ENCODE results near the gene ARHGAP10.
"Not testable (repeated sequence)": the region's sequence is repeated elsewhere in the genome, so short reads cannot be mapped to it uniquely, and the experiment has no call there.

The ARHGAP10 gene

DNA sequence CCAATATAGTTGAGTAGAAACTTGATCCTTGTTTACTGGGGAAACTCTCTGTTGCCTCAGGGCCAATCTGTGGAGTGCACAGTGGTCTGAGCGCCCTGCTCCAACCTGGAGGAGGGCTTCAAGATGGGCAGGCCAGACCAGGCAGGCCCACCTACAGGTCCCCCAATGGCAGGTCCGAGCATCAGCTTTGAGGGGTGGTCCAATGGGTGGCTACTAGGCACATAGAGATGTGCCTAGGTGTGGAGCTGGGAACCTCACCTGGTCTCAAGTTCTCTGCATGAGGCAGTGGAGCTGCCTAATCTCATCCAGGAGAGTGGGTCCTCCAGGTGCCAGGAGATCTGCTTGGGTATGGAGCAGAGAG lies 252.9 kb downstream of the ARHGAP10 start:
- no peak for DNase-seq (ENCODE audit: low read depth, low spot score)

DNA sequence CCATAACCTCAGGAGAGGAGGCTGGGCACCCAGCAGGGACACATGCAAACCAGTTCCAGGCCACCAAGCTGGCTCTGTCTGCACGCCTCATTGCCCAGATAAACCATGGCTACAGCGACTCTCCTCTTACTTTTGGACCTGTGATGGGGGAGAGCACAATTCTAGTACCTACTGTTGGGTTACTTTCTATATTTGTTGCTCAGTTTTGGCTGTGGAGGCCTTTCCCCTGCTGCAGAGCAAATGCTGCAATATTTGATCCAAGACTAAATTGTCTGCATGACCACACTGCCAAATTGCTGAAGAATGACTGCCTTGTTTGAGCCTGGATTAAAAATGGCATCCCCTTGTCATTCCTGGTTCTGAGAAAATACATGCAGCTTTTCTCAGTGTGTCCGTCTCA lies 253.5 kb downstream of the ARHGAP10 start:
- DNase-seq (ENCODE audit: low read depth, low spot score): no peak

DNA sequence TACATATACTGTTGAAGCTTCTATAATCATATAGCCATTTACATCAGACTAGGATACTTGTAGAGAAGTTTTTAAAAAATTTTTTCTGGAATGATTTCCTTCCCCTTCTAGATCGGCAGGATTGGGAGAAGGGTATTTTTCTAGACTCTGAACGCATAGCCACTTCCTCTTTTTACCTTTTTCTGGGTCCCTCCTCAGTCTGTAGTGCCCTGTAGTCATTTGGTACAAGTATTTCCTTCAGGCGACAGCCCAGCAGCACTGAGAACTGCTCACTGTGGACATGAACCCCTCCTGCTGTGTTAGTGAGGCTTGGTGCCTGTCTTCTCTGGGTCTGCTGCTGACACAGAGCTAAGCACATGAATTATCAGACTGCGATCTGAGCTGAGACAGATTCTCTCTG lies 255.4 kb downstream of the ARHGAP10 start:
- DNase-seq (ENCODE audit: low read depth, low spot score): no peak

DNA sequence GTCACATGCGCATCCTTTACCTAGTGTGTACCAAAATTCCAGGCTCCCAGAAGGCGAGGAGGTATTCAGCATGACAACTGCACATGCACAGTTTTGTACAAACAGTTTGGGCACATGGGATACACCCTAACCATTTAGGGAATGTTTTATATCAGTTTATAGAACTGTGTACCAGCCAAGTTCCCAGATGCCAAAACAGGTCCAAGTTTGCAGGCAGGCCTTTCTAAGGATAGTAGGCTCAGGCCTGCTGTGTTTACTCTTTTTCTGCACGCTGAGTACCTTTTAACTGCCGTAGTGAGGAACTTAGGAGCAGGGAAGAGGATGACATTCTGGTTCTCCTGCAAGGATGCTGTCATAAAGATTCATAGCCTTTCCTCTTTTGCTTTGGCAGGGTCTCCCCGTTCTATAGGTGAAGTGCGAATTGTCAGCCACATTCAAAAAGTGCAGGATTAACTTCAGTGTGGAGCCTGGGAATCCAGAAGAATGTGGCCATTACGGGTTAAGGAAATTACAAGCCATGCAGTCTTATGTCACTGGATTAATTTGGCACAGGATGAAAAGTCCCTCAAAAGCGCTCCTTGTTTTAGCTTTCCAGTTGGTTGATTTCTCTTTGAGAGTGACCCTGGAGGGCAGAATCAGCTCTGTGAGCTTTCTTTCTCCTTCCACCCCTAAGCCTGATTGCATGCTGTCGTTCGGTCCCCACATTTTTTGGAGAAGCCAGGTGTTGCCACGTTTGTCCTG lies 259.8 kb downstream of the ARHGAP10 start:
- no peak for DNase-seq (ENCODE audit: low read depth, low spot score)

DNA sequence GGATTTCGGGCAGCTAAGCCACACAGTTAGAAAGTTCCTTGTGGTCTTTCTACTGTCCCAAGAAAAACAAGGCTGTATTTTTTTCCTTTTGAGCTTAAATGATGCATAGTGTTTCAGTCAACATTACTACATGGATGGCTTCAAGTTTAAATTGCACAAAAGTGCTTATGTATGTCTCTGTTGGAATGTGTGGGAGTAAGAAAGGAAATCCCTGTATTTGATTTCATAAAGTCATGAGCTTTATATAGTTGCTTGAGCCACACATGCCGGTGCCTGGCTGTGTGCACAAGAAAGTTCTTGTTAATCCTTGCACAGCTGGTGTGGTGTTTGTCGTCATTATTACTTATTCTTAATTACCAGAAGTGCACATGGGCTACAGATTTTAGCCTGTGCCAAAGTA lies 262.2 kb downstream of the ARHGAP10 start:
- no peak for DNase-seq (ENCODE audit: low read depth, low spot score)

DNA sequence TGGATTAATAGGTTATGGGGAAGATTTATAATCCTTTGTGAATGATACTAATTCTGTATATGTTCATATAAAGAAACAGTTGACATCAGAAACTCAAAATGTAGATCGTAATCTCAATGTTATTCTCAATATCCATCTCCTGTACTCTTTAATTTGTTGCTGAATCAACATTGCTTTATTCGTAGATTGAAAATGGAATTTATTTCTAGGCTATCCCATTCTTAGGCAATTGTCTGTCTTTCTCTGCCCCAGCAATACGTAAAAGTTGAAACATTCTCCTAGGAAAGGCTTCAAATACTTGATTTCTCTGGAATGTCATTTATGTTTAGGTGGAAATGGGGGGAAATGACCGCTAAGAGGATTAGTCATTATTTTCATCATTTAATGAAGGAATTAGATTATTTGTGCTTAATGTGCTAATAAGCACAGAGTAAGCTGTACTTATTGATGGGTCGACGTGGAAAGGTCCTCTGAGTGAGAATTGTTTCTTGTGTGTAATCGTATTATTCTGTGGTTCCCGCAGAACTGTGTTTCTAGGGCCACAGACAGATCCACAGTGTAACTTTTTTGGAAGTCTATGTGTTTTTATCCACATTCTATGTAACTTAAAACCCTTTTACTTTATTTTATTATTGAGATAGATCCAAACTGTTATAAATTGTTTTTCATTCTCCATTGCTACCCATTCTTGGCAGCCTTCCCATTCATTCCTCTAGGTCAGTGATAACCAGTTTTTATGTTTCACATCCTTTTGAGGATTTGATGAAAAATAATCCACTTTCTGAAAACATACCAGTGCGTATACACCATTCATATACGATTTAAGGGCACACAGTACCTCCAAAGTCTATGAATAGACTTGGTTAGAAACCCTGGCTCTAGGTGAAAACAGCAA lies 262.9 kb downstream of the ARHGAP10 start:
- no peak for DNase-seq (ENCODE audit: low read depth, low spot score)

DNA sequence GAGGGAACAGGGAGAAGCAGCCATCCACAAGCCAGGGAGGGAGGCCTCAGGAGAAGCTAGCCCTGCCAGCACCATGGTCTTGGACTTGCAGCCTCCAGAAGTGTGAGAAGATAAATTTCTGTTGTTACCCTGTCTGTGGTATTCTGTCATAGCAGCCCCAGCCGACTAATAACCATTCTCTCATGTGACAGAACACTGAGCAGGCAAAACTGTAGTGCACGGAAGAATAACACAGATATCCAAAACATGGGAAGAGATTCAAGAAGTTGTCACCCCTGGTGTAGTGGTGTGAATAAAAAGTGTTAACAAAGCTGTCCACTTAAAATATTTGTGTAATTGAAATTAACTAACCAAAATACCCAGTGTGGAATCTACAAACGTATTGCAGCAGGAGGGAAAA lies 265.0 kb downstream of the ARHGAP10 start:
- no peak for DNase-seq (ENCODE audit: low read depth, low spot score)

DNA sequence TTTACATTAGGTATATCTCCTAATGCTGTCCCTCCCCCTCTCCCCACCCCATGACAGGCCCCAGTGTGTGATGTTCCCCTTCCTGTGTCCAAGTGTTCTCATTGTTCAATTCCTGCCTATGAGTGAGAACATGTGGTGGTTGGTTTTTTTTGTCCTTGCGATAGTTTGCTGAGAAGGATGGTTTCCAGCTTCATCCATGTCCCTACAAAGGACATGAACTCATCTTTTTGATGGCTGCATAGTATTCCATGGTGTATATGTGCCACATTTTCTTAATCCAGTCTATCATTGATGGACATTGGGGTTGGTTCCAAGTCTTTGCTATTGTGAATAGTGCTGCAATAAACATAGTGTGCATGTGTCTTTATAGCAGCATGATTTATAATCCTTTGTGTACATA lies 268.1 kb downstream of the ARHGAP10 start:
- not testable (repeated sequence) for DNase-seq (ENCODE audit: low read depth, low spot score)

DNA sequence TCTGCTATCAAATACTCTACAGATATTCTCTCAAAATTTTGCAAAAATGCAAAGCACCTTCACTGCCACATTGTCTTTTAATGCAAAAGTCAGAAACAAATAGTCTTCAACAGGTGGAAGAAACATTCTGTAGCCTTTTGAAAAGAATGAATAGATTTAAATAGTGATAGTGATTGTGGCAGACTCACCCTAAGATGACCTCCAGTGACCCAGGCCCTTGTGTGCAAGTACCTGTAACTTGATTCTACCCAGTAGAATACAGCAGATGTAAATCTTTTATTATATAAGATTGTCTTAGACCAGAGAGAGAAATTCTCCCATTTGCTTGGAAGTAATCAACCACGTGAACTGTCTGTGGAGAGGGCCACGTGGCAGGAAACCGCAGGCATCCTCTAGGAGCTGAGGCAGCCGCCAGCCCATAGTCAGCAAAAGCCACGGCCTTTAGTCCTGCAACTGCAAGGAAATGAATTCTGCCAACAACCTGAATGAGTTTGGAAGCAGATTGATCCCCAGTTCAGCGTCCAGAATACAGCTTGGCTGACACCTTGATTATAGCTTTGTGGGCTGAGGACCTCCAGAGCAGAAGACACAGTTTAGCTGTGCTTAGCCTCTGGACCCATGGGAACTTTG lies 272.5 kb downstream of the ARHGAP10 start:
- DNase-seq (ENCODE audit: low read depth, low spot score): no peak

DNA sequence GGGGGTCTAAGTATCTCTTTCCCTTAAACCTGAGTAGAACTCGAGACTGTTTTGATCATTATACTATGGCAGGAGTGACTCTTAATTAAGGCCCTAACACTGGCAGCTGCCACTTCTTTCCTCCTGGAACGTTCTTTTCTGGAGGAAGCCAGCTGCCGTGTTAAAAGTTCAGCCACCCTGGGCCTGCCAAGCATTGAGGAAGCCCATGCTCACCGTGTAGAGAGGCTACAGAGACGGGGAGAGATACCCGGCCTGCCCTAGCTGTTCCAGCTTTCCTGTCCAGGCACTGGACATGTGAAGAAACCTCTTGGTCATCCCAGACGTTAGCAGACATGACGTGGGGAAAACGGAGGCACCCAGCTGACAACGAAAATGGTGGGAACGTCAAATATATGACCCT lies 274.1 kb downstream of the ARHGAP10 start:
- DNase-seq (ENCODE audit: low read depth, low spot score): no peak

DNA sequence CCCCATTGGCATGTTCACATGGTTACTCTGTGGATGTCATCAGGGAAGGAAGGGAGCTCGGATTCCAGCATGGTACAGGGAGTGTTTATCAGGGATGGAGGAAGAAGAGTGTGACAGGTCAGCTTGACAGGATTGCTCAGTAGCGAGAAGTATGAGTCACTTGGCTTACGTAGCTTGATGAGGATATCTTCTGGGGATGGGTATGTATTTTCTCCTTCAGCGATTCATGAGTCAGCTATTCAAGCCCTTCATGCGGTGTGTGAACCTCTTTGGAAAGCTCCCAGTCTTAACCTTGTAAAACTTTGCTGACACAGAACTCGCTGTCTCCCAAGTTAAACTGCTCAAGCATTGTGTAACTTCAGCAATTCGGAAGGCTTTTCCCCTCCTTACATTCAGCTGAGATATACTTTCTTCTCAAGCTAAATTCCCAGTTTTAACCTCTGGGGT lies 275.4 kb downstream of the ARHGAP10 start:
- peak; percentile 78 for DNase-seq (ENCODE audit: low read depth, low spot score)

DNA sequence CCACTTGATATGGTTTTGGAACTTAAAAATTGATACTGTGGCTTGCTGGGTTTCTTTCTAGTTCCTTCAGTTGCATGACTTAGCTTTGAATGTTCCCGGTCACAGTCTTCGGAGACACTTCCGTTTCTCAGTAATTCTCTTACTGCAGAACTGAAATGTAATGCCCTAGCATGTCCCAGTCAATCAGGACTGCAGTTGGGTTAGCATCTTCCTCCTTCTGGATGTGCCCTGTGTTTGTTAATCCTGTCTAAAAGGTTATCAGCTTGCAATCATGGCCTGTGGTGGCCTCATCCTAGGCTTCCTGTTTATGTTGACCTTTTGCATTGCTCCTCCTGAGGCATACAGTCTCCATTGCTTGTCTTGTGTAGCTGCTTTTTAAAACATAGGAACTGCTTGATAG lies 275.9 kb downstream of the ARHGAP10 start:
- DNase-seq (ENCODE audit: low read depth, low spot score): no peak

DNA sequence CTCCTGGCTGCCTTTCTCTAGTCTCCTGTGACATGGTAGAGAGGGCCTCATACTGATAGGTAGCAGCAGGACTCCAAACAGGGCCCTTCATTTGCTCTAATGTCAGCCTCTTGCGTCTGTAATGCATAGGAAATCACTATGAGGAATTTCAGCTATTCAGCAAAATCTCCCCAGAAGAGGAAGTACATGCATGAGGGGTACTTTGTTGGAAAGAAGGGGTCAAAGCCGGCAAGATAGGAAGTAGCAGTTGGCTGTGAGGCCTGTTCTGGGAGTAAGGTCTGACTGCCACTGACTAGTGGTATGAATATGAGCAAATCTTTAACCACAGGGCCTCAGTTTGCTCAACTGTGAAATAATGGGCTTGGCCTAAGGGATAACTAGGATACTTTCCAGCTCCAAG lies 283.2 kb downstream of the ARHGAP10 start:
- DNase-seq (ENCODE audit: low read depth, low spot score): no peak

DNA sequence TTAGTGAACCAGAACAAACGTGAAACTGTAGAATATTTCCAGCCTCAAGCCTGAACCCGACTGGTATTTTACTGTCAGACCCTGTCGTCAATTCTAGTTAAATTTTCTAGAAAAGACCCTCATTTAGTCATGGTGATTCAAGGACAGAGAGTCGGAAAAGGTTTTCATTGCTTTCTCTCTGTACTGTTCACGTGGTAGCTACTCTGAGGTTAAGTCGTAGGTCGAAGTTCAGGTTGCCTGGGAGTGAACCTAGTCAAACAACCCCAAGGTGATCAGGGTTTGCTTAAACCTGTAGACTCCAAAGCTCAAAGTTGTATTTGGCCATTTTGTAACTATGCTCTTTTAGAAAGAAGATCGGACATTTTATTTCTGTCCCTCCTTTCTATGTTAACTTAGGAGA lies 283.6 kb downstream of the ARHGAP10 start:
- no peak for DNase-seq (ENCODE audit: low read depth, low spot score)

DNA sequence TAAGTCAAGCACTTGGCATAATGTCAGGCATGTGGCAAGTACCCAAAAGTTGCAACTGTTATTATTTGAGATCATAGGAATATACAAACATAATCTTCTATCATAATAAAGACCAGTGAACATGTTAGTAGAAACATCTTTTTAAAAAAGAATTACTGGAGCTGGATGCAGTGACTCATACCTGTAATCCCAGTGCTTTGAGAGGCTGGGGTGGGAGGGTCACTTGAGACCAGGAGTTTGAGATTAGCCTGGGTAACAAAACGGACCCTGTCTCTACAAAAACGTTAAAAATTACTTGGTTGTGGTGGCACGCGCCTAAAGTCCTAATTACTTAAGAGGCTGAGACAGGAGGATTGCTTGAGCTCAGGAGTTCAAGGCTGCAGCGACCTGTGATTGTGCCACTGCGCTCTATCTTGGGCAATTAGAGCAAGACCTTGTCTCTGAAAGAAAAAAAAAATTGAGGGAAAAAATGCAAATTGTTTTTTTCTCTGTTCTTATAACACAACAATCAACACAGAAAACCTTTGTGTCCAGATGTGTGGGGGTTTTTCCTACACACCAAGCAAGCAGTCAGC lies 284.3 kb downstream of the ARHGAP10 start:
- no peak for DNase-seq (ENCODE audit: low read depth, low spot score)

DNA sequence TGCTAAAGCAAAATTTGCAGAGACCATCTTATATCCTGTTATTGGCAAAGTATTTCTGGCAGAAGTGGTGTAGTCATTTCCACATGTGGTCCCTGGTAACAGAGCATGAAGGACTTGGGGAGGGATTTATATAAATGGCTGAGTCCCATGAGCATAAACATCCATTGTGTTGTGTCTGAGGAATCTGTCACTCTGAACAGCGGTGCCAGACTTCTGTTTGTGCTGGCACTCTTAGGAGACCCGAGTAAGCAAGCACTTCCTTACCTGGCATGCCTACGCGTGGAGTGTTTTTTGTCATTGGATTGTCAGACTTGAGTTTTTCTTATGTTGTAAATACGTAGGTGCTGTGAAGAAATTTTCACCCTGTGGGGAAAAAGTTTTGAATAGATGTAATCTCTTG lies 285.9 kb downstream of the ARHGAP10 start:
- no peak for DNase-seq (ENCODE audit: low read depth, low spot score)

DNA sequence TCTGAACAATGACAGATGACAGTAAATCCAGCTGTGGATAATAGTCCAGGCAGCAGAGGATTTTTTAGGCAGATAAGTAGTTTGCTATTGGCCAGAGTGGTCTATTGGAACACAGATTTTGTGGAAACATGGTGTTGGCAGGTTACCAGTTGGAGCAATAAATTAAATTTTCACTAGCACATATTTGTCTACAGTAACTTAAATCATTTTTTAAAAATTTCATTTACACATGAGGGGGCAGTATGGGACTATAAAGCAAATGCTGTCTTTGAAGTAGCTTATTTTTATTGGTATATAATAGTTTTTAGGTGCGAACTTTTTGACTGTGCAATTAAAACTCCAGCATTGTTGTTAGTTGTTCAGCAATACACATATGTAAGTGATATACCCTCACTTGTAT lies 289.8 kb downstream of the ARHGAP10 start:
- DNase-seq (ENCODE audit: low read depth, low spot score): no peak

DNA sequence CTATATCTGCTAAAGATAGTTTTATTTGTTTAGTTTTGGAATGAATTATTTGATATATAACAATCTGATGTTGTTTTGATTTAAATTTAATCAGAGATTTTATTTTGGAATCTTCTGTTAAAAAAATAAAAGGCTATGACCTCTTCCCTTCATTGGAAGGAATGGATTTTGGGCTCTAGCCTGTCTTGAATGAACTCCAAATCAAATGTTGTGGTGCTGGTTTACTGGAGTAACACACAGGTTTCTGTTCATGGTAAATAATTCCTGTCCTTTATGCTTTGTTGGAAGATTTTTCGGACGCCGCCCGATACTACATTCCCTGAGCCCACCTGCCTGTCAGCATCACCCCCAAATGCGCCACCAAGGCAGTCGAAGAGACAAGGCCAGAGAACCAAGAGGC lies 291.1 kb downstream of the ARHGAP10 start:
- no peak for DNase-seq (ENCODE audit: low read depth, low spot score)

DNA sequence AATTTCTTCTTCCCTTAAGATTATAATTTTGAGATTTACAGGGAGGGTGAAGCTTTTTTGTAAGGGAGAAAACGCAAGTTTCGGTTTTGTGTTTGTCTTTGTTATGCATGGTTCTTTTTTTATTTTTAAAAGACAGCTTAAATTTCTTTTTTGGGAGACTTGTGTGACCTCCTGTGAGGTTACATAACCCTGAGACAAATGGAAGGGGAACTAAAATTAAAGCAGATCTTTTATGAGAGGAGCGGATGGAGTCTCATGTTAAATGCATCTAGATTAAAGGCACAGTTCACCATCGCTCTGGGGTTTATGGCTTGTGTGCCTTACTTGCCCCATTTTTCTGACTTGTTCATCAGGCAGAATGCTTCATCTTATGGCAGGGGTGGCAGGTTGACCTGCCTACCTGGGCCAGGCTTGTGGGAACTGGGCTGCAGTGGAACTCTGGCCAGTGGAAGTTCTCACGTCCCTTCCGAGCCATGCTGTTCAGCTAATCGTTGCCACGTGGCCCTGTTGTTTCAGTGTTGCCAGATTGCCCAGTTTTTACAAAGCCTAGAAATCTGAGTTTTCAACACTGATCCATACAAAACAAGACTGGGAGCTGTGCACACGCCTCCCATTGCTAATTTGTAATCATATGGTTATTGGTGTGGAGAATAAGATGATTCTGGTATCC lies 291.8 kb downstream of the ARHGAP10 start:
- no peak for DNase-seq (ENCODE audit: low read depth, low spot score)

DNA sequence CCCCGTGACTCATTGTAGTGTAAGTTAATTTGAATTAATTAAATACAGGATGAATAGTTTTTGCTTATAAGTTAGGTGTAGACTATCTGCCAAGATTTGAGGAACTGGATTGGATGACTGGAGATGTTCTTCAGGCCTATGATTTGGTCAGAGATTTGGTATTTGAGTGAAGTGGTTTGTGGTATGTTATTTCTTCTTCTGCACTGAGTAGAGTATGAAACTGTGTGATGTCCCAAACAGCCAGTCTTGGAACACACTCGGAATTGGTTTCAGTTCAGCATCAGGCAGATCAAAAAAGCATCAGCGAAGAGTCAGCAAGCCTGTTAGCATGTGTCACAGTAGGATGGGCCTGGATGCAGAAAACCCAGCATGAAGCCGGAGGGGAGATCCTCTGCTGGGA lies 294.1 kb downstream of the ARHGAP10 start:
- DNase-seq (ENCODE audit: low read depth, low spot score): peak; percentile 88

DNA sequence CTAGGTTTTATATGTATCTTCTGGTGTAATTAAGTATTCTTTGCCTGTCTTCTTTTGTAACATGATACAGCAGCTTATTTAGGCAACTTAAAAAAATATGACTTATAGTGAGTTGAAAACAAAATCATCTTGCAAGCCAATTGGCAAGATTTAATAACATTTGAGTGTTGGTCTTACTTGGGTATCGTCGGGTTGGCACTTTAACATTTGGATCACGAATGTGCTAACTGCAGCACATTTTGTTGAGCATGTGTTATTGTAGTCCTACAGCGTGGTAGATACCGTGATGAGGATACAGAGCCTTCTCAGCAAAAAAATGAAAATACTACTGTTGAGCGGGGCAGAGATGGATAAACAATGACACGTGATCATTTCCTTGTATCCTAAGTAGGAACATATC lies 295.3 kb downstream of the ARHGAP10 start:
- DNase-seq (ENCODE audit: low read depth, low spot score): no peak

DNA sequence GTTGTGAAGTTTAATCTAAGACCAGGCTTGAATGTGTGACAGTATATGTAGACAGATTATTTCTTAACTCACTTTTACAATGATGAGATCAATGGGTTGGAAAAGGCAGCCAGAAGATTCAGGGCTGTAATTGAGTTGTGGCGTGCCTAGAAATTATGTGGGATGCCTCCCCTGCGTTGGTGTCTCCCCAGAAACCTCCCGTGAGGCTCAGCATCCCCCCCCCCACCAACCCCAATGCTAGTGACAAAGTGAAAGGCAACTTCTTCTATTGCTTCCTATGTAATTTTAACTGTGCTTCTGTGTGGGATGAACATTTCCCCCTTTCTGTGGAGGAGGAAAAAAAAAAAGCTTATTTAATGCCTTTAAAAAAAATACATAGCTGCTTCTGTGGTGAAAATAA lies 297.9 kb downstream of the ARHGAP10 start:
- DNase-seq (ENCODE audit: low read depth, low spot score): no peak
